Right lobe of liver (tissue), 4 donors: ENCODE measurements around the gene LEMD3.

ENCODE experiments used
- POLR2A ChIP-seq: fragments of 450-650 bp; IDR thresholded peaks from one replicate; pipeline ENCODE4 v1.6.1; 2017; ENCODE audit warnings: antibody characterized with exemption, mild to moderate bottlenecking
- TF ChIP-seq, protein P1 (sequence below), 4 donors: fragments of 200-600 bp in 3 of 4; fragments of 450-650 bp in 1 of 4; IDR thresholded peaks; one replicate each; pipeline versions ENCODE4 v1.5.1 to v1.8.0; 2016 to 2022; ENCODE audit warnings: antibody characterized with exemption in 4 of 4, mild to moderate bottlenecking in 2 of 4
- donor health status: DM: no; HTN: no; CAD: no.
- donor health status: DM: no; HTN: no; CAD: no.
- donor health status: DM: no; HTN: yes; CAD: no.

DNA sequence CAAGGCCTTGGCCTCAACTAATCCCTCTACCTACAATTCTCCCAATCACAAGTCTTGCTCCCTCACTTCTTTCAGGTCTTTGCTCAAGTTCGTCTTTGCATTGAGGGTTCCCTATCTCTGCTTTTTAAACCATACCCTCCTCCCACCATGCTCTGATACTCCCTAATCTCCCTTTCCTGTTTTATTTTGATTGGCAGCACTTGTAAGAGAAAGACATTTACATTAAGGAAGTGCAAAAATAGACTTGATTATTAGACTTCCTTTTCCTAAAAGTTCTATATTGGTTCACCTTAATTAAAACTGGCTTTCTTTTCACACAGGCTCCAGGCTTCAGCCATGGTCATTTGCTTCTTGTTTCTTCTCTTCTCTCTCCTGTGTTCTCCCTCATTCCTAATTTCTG, 30.0 kb upstream of the LEMD3 start:
- TF ChIP-seq, protein P1, sequence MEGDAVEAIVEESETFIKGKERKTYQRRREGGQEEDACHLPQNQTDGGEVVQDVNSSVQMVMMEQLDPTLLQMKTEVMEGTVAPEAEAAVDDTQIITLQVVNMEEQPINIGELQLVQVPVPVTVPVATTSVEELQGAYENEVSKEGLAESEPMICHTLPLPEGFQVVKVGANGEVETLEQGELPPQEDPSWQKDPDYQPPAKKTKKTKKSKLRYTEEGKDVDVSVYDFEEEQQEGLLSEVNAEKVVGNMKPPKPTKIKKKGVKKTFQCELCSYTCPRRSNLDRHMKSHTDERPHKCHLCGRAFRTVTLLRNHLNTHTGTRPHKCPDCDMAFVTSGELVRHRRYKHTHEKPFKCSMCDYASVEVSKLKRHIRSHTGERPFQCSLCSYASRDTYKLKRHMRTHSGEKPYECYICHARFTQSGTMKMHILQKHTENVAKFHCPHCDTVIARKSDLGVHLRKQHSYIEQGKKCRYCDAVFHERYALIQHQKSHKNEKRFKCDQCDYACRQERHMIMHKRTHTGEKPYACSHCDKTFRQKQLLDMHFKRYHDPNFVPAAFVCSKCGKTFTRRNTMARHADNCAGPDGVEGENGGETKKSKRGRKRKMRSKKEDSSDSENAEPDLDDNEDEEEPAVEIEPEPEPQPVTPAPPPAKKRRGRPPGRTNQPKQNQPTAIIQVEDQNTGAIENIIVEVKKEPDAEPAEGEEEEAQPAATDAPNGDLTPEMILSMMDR (IDR thresholded peaks at IDR 0.05): no peak
- no peak for TF ChIP-seq POLR2A
